DMS114 treated with DMSO at 0.1 percent for 48 hours (cell line): ENCODE data around the gene MAPKAPK2.

Experiments
- DNase-seq: peaks from one replicate; lab custom pipeline; 2025; ENCODE audit not compliant: unreplicated experiment; lab: John Stamatoyannopoulos, UW

Gene MAPKAPK2

GRCh38 chr1:206717674-206717989 lies 32.9 kb downstream of the MAPKAPK2 start:
- no peak for DNase-seq

- no peak for DNase-seq
Observed at GRCh38 chr1:206719169-206719839, 34.6 kb downstream of the MAPKAPK2 start.

GRCh38 chr1:206721454-206721853 lies 36.7 kb downstream of the MAPKAPK2 start:
- DNase-seq, result no peak

GRCh38 chr1:206722751-206723461 lies 38.2 kb downstream of the MAPKAPK2 start:
- no peak for DNase-seq

- no peak for DNase-seq
Observed at GRCh38 chr1:206723462-206723804, 38.7 kb downstream of the MAPKAPK2 start.

- DNase-seq, result no peak
Observed at GRCh38 chr1:206723805-206724472, 39.2 kb downstream of the MAPKAPK2 start.

- DNase-seq, result peak; percentile 25
Observed at GRCh38 chr1:206725109-206725963, 40.6 kb downstream of the MAPKAPK2 start.

GRCh38 chr1:206727981-206728696 lies 43.4 kb downstream of the MAPKAPK2 start:
- no peak for DNase-seq

GRCh38 chr1:206728697-206728987 lies 43.9 kb downstream of the MAPKAPK2 start:
- DNase-seq, result no peak

- no peak for DNase-seq
Observed at GRCh38 chr1:206729050-206729449, 44.3 kb downstream of the MAPKAPK2 start.

- no peak for DNase-seq
Observed at GRCh38 chr1:206729507-206729906, 44.8 kb downstream of the MAPKAPK2 start.

- DNase-seq, result no peak
Observed at GRCh38 chr1:206732508-206732907, 47.8 kb downstream of the MAPKAPK2 start.

- no peak for DNase-seq
Observed at GRCh38 chr1:206732992-206733391, 48.3 kb downstream of the MAPKAPK2 start.

- peak; percentile 10 for DNase-seq
Observed at GRCh38 chr1:206734499-206735142, 49.9 kb downstream of the MAPKAPK2 start.

- DNase-seq, result no peak
Observed at GRCh38 chr1:206735553-206736031, 50.9 kb downstream of the MAPKAPK2 start.

GRCh38 chr1:206736878-206737728 lies 52.4 kb downstream of the MAPKAPK2 start:
- DNase-seq, result no peak

GRCh38 chr1:206737729-206738201 lies 53.1 kb downstream of the MAPKAPK2 start:
- DNase-seq, result no peak

GRCh38 chr1:206738370-206739366 lies 54.0 kb downstream of the MAPKAPK2 start:
- no peak for DNase-seq
